Spleen (tissue), 11 donors: ENCODE data around the gene DTL. TPM values are rescaled to one million over a fixed set of nuclear protein-coding genes. Genes with fewer than 3 reads are reported as not detected.

Source experiments
- DNase-seq: peaks from one replicate; pipeline ENCODE4 v3.0.0-alpha.2; 2020
- H3K27ac ChIP-seq, 8 donors: fragments of 200-600 bp; sonication (generic) in 7 of 8; 1 replicate in 4 of 8; 2 replicates in 4 of 8; pipeline versions ENCODE4 v1.5.0 to v1.8.0; 2016 to 2021; ENCODE audit warnings: inconsistent platforms in 4 of 8, mild to moderate bottlenecking in 4 of 8, moderate library complexity in 1 of 8
- H3K27me3 ChIP-seq, 7 donors: fragments of 200-600 bp; sonication (generic) in 6 of 7; replicated peaks in 1 of 7; 1 replicate in 4 of 7; 2 replicates in 3 of 7; pipeline versions ENCODE4 v1.5.0 to v1.8.0; 2016 to 2021; ENCODE audit warnings: inconsistent platforms in 3 of 7, mild to moderate bottlenecking in 1 of 7
- H3K36me3 ChIP-seq, 6 donors: fragments of 200-600 bp; sonication (generic) in 5 of 6; 1 replicate in 4 of 6; 2 replicates in 2 of 6; pipeline versions ENCODE4 v1.5.0 to v1.8.0; 2016 to 2021; ENCODE audit warnings: inconsistent platforms in 2 of 6
- H3K4me1 ChIP-seq, 6 donors: fragments of 200-600 bp; sonication (generic) in 5 of 6; 1 replicate in 3 of 6; 2 replicates in 3 of 6; pipeline versions ENCODE4 v1.5.0 to v1.8.0; 2016 to 2021; ENCODE audit warnings: inconsistent platforms in 3 of 6
- H3K4me3 ChIP-seq, 8 donors: fragments of 200-600 bp; sonication (generic) in 7 of 8; 1 replicate in 4 of 8; 2 replicates in 4 of 8; pipeline versions ENCODE4 v1.5.0 to v1.8.0; 2016 to 2021; ENCODE audit warnings: inconsistent platforms in 4 of 8, mild to moderate bottlenecking in 4 of 8, moderate library complexity in 2 of 8
- H3K9me3 ChIP-seq, 8 donors: fragments of 200-600 bp; sonication (generic) in 7 of 8; 1 replicate in 4 of 8; 2 replicates in 4 of 8; pipeline versions ENCODE4 v1.5.0 to v1.8.0; 2016 to 2021; ENCODE audit warnings: inconsistent platforms in 4 of 8
- CTCF ChIP-seq, 11 experiments: fragments of 200-600 bp in 7 of 11; fragments of 450-650 bp in 4 of 11; sonication (generic) in 4 of 11; IDR thresholded peaks in 8 of 11; conservative IDR thresholded peaks in 3 of 11; 1 replicate in 7 of 11; 2 replicates in 4 of 11; pipeline versions ENCODE4 v1.4.0 to v1.8.0; 2016 to 2021; ENCODE audit warnings: antibody characterized with exemption in 11 of 11, inconsistent platforms in 4 of 11, mild to moderate bottlenecking in 1 of 11
- POLR2A ChIP-seq, 3 donors: fragments of 450-650 bp; IDR thresholded peaks; one replicate each; pipeline ENCODE4 v1.5.1; 2017; ENCODE audit warnings: antibody characterized with exemption in 3 of 3, mild to moderate bottlenecking in 1 of 3
- POLR2AphosphoS5 ChIP-seq, 3 donors: sonication (generic); formaldehyde crosslinking; IDR thresholded peaks; one replicate each; pipeline ENCODE4 v1.5.1; 2017; ENCODE audit warnings: antibody characterized with exemption in 3 of 3
- WGBS, 5 donors: extraction: QIAGEN DNeasy Blood & Tissue Kit in 3 of 5; methylation state at CpG; one replicate each; pipeline versions ENCODE4 v1.1.5 to v1.1.7; 2013 to 2018; 5-methylcytosine and 5-hydroxymethylcytosine counted together
- intact Hi-C: fragments of 100-400 bp; cut with DNase I; formaldehyde crosslinking; loops from one replicate; pipeline ENCODE4 v1.15.0; 2023; ENCODE audit warnings: low total_unique reads
- polyA plus RNA-seq, 3 donors: library from polyadenylated mRNA; stranded (reverse); fragments of 200-250 nt; gene quantifications; one replicate each; pipeline ENCODE4 v1.2.1, GENCODE V29; 2013
- total RNA-seq, 7 donors: library from RNA; depleted of rRNA in 3 of 7; stranded (reverse); fragments of >200 nt in 3 of 7; fragmentation: NEBNext Ultra II Directional in 4 of 7; extraction: Animal tissue kit (Norgen Biotek cat#: 25700) in 4 of 7; gene quantifications; one replicate each; pipeline versions ENCODE4 v1.1.0 to v1.2.1, GENCODE V29; 2016 to 2021
- donor health status: healthy with polysubstance abuse.
- donor health status: DM: no; HTN: no; CAD: no; lungs with moderate emphysema.
- donor health status: DM: no; HTN: no; CAD: no.
- donor health status: Bipolar disorder and iron deficiency.
- donor health status: healthy.
- donor health status: DM: no; HTN: no; CAD: no.
- donor health status: DM: yes; HTN: yes; CAD: no.

The DTL gene
- total and polyA plus RNA-seq, 10 donors: 0.76 to 15.7 (median 9.2) TPM

DNA sequence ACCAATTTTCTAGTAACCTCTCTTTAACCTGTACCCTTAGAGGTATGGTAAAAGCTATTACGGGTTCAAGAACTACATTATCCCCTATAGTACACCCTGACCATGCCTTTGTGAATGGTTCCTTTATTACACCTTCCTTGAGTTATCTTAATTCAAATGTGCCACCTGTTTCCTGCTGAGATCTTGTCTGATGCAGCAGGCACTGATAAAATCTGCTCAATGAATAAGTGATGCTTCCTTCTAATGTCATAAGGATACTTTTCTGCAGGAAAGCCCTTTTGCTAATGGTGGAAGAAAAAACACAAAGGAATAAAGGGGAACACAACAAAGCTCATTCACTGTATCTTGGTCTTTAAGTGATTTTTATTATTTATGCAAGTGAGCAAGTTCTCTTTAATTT, 26.0 kb upstream of the DTL start:
- TF ChIP-seq POLR2AphosphoS5 (IDR thresholded peaks at IDR 0.05) (no peak), POLR2A (IDR thresholded peaks at IDR 0.05) (no peak), CTCF (IDR thresholded peaks at IDR 0.05 in 8 of 11, conservative IDR thresholded peaks at IDR 0.05 in 3 of 11) (no peak)
- H3K36me3 ChIP-seq: peaks cover 0 to 56% (median 11%) of the 10 kb centered on the region in 6 donors
- H3K4me1 ChIP-seq: peaks cover 0 to 5% (median 0%) of the 10 kb centered on the region in 6 donors
- DNase-seq: no peak
- no peak overlapping the region for H3K4me3 ChIP-seq
- H3K27ac ChIP-seq: no peak overlapping the region
- no peaks in the 10 kb centered on the region for H3K27me3 ChIP-seq
- 74 to 89% (median 78%) methylated on average over 1 of the region's 1 CpG for WGBS, 5 donors
- intact Hi-C loops: no loop called here
- no peaks in the 10 kb centered on the region for H3K9me3 ChIP-seq

DNA sequence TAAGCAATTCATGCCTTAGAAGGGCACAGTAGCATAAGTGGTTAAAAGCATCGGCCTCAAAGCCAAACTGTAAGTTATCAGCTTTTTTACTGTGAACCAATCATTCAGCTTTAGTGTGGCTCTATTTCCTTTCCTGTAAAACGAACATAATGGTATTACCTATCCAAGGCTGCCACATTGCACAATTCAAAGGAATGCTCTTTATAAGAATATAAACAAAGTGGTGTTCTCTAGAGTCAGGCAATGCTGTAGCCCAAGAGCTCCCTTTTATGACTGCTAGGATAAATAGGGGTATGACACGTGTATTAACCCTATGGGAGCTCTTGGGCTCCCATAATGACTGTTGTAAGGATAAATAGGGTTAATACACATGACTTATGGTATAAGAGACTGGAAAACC, 25.5 kb upstream of the DTL start:
- intact Hi-C loops: no loop called here
- no peak for TF ChIP-seq POLR2AphosphoS5 (IDR thresholded peaks at IDR 0.05)
- TF ChIP-seq POLR2A (IDR thresholded peaks at IDR 0.05): no peak
- TF ChIP-seq CTCF (IDR thresholded peaks at IDR 0.05 in 8 of 11, conservative IDR thresholded peaks at IDR 0.05 in 3 of 11): no peak
- no peak for DNase-seq
- H3K36me3 ChIP-seq: peaks cover 0 to 56% (median 13%) of the 10 kb centered on the region in 6 donors
- H3K27ac ChIP-seq: no peak overlapping the region
- H3K27me3 ChIP-seq: no peaks in the 10 kb centered on the region
- H3K4me3 ChIP-seq: no peak overlapping the region
- peaks cover 0 to 5% (median 0%) of the 10 kb centered on the region in 6 donors for H3K4me1 ChIP-seq
- 84 to 91% (median 90%) methylated on average over 3 of the region's 3 CpGs for WGBS, 5 donors
- peaks cover 0 to 3% (median 0%) of the 10 kb centered on the region in 8 donors for H3K9me3 ChIP-seq

GRCh38 chr1:212012034-212012740, 23.4 kb upstream of the DTL start:
- DNase-seq: peak; percentile 79
- Histone ChIP-seq H3K4me1 (peaks cover 0 to 5% (median 0%) of the 10 kb centered on the region in 6 donors), H3K4me3 (no peak overlapping the region), H3K27ac (no peak overlapping the region), H3K9me3 (peaks cover 0 to 3% (median 0%) of the 10 kb centered on the region in 8 donors), H3K27me3 (no peaks in the 10 kb centered on the region), H3K36me3 (peaks cover 0 to 53% (median 8%) of the 10 kb centered on the region in 6 donors)
- intact Hi-C loops: no loop called here
- WGBS, 5 donors: 63 to 72% (median 66%) methylated on average over 7 of the region's 7 CpGs
- TF ChIP-seq POLR2AphosphoS5 (IDR thresholded peaks at IDR 0.05) (no peak), POLR2A (IDR thresholded peaks at IDR 0.05) (no peak), CTCF (IDR thresholded peaks at IDR 0.05 in 8 of 11, conservative IDR thresholded peaks at IDR 0.05 in 3 of 11) (peak; percentile 77 to 93 (median 87))

DNA sequence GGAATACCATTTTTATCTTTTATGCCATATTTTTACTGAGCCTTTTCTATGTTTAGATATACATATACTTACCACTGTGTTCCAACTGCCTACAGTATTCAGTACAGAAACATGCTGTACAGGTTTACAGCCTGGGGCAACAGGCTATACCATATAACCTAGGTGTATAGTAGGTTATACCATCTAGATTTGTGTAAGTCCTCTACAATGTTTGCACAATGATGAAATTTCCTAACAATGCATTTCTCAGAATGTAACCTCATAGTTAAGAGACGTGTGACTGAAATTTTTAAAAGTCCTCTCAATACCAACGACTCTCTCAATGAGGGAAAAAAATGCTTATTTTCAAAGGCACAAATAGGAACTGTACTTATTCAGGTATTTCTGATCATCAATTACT, 21.9 kb upstream of the DTL start:
- Histone ChIP-seq H3K36me3 (peaks cover 0 to 45% (median 7%) of the 10 kb centered on the region in 6 donors), H3K4me3 (no peak overlapping the region), H3K9me3 (peaks cover 0 to 3% (median 0%) of the 10 kb centered on the region in 8 donors), H3K27ac (no peak overlapping the region), H3K27me3 (no peaks in the 10 kb centered on the region), H3K4me1 (peaks cover 0 to 5% (median 0%) of the 10 kb centered on the region in 6 donors)
- DNase-seq: no peak
- TF ChIP-seq CTCF (IDR thresholded peaks at IDR 0.05 in 8 of 11, conservative IDR thresholded peaks at IDR 0.05 in 3 of 11) (no peak), POLR2A (IDR thresholded peaks at IDR 0.05) (no peak), POLR2AphosphoS5 (IDR thresholded peaks at IDR 0.05) (no peak)
- WGBS, 5 donors: 58 to 88% (median 74%) methylated on average over 2 of the region's 2 CpGs
- intact Hi-C loops: no loop called here
